Adipocyte (in vitro differentiated cells): ENCODE data around the gene SATB1.

Experiments used
- DNase-seq: peaks from one replicate; pipeline ENCODE4 v3.0.0-alpha.2; 2015; ENCODE audit warnings: low read depth
- H3K27me3 ChIP-seq: replicated peaks from 2 replicates; pipeline ENCODE4 v1.7.0; 2013; ENCODE audit warnings: mild to moderate bottlenecking, low read length, moderate library complexity; ENCODE audit not compliant: control insufficient read depth, insufficient read depth
- H3K36me3 ChIP-seq: 2 replicates; pipeline ENCODE4 v1.7.0; 2013; ENCODE audit warnings: low read length, mild to moderate bottlenecking, moderate library complexity; ENCODE audit not compliant: control insufficient read depth, insufficient read depth, severe bottlenecking
- H3K4me1 ChIP-seq: 2 replicates; pipeline ENCODE4 v1.7.0; 2013; ENCODE audit warnings: mild to moderate bottlenecking, low read length, moderate library complexity; ENCODE audit not compliant: control insufficient read depth, insufficient read depth
- H3K4me3 ChIP-seq: 2 replicates; pipeline ENCODE4 v1.7.0; 2013; ENCODE audit warnings: mild to moderate bottlenecking, low read length, moderate library complexity
- H3K9ac ChIP-seq: 2 replicates; pipeline ENCODE4 v1.7.0; 2013; ENCODE audit warnings: mild to moderate bottlenecking, low read length, moderate library complexity
- H3K9me3 ChIP-seq: 2 replicates; pipeline ENCODE4 v1.7.0; 2013; ENCODE audit warnings: mild to moderate bottlenecking, low read length, moderate library complexity; ENCODE audit not compliant: control insufficient read depth

The SATB1 gene

GRCh38 chr3:18372786-18373405 lies 52.2 kb downstream of the SATB1 start:
- no peak overlapping the region for H3K4me3 ChIP-seq
- DNase-seq: no peak
- no peaks in the 10 kb centered on the region for H3K4me1 ChIP-seq
- no peak overlapping the region for H3K9ac ChIP-seq
- H3K9me3 ChIP-seq: no peaks in the 10 kb centered on the region
- H3K27me3 ChIP-seq: no peaks in the 10 kb centered on the region
- no peaks in the 10 kb centered on the region for H3K36me3 ChIP-seq

GRCh38 chr3:18370672-18371071 lies 54.5 kb downstream of the SATB1 start:
- Histone ChIP-seq H3K36me3 (no peaks in the 10 kb centered on the region), H3K9ac (no peak overlapping the region), H3K9me3 (no peaks in the 10 kb centered on the region), H3K4me1 (no peaks in the 10 kb centered on the region), H3K4me3 (no peak overlapping the region), H3K27me3 (no peaks in the 10 kb centered on the region)
- no peak for DNase-seq

- Histone ChIP-seq H3K4me1 (no peaks in the 10 kb centered on the region), H3K36me3 (no peaks in the 10 kb centered on the region), H3K4me3 (no peak overlapping the region), H3K9me3 (no peaks in the 10 kb centered on the region), H3K9ac (no peak overlapping the region), H3K27me3 (no peaks in the 10 kb centered on the region)
- no peak for DNase-seq
Observed at GRCh38 chr3:18369551-18370185, 55.5 kb downstream of the SATB1 start.

GRCh38 chr3:18366258-18366657 lies 58.9 kb downstream of the SATB1 start:
- Histone ChIP-seq H3K4me1 (no peaks in the 10 kb centered on the region), H3K9me3 (no peaks in the 10 kb centered on the region), H3K36me3 (peaks cover 2% of the 10 kb centered on the region), H3K4me3 (no peak overlapping the region), H3K9ac (no peak overlapping the region), H3K27me3 (no peaks in the 10 kb centered on the region)
- no peak for DNase-seq

- Histone ChIP-seq H3K4me1 (no peaks in the 10 kb centered on the region), H3K36me3 (peaks cover 6% of the 10 kb centered on the region), H3K9me3 (no peaks in the 10 kb centered on the region), H3K27me3 (no peaks in the 10 kb centered on the region), H3K4me3 (no peak overlapping the region), H3K9ac (no peak overlapping the region)
- no peak for DNase-seq
Observed at GRCh38 chr3:18363338-18363737, 61.8 kb downstream of the SATB1 start.

- Histone ChIP-seq H3K4me3 (no peak overlapping the region), H3K9me3 (no peaks in the 10 kb centered on the region), H3K27me3 (no peaks in the 10 kb centered on the region), H3K4me1 (peaks cover 7% of the 10 kb centered on the region), H3K36me3 (peaks cover 4% of the 10 kb centered on the region), H3K9ac (no peak overlapping the region)
- DNase-seq: no peak
Observed at GRCh38 chr3:18357747-18358146, 67.4 kb downstream of the SATB1 start.

GRCh38 chr3:18355832-18356231 lies 69.3 kb downstream of the SATB1 start:
- Histone ChIP-seq H3K36me3 (peaks cover 4% of the 10 kb centered on the region), H3K4me1 (peaks cover 7% of the 10 kb centered on the region), H3K9ac (no peak overlapping the region), H3K27me3 (no peaks in the 10 kb centered on the region), H3K4me3 (no peak overlapping the region), H3K9me3 (no peaks in the 10 kb centered on the region)
- no peak for DNase-seq

- H3K27me3 ChIP-seq: no peaks in the 10 kb centered on the region
- H3K9ac ChIP-seq: no peak overlapping the region
- H3K4me1 ChIP-seq: peaks cover 7% of the 10 kb centered on the region
- no peak for DNase-seq
- H3K9me3 ChIP-seq: no peaks in the 10 kb centered on the region
- no peak overlapping the region for H3K4me3 ChIP-seq
- H3K36me3 ChIP-seq: peaks cover 5% of the 10 kb centered on the region
Observed at GRCh38 chr3:18354701-18355100, 70.4 kb downstream of the SATB1 start.

- Histone ChIP-seq H3K9ac (no peak overlapping the region), H3K4me1 (peaks cover 7% of the 10 kb centered on the region), H3K4me3 (no peak overlapping the region), H3K27me3 (no peaks in the 10 kb centered on the region), H3K9me3 (no peaks in the 10 kb centered on the region), H3K36me3 (peaks cover 14% of the 10 kb centered on the region)
- DNase-seq: no peak
Observed at GRCh38 chr3:18351823-18352744, 73.1 kb downstream of the SATB1 start.

- Histone ChIP-seq H3K27me3 (no peaks in the 10 kb centered on the region), H3K9me3 (no peaks in the 10 kb centered on the region), H3K4me3 (no peak overlapping the region), H3K36me3 (peaks cover 14% of the 10 kb centered on the region), H3K4me1 (peaks cover 7% of the 10 kb centered on the region), H3K9ac (no peak overlapping the region)
- no peak for DNase-seq
Observed at GRCh38 chr3:18351069-18351628, 74.0 kb downstream of the SATB1 start.

- H3K27me3 ChIP-seq: no peaks in the 10 kb centered on the region
- no peaks in the 10 kb centered on the region for H3K4me1 ChIP-seq
- peaks cover 14% of the 10 kb centered on the region for H3K36me3 ChIP-seq
- no peak overlapping the region for H3K4me3 ChIP-seq
- DNase-seq: no peak
- no peaks in the 10 kb centered on the region for H3K9me3 ChIP-seq
- no peak overlapping the region for H3K9ac ChIP-seq
Observed at GRCh38 chr3:18349197-18349798, 75.8 kb downstream of the SATB1 start.
